Testis (tissue), 3 donors: ENCODE results near the gene GRM4. TPM values are rescaled to one million over a fixed set of nuclear protein-coding genes. Genes with fewer than 3 reads are reported as not detected.
A peak's percentile ranks its signal among the peaks of the same experiment; 100 is the strongest.
"Not testable (repeated sequence)": the region's sequence is repeated elsewhere in the genome, so short reads cannot be mapped to it uniquely, and the experiment has no call there.

Experiments
- DNase-seq: peaks from one replicate; pipeline ENCODE4 v3.0.0-alpha.2; 2019
- H3K27ac ChIP-seq, 2 donors: fragments of 200-600 bp; sonication (generic); one replicate each; pipeline ENCODE4 v1.5.1; 2019
- H3K27me3 ChIP-seq: fragments of 200-600 bp; sonication (generic); one replicate; pipeline ENCODE4 v1.5.1; 2019
- H3K36me3 ChIP-seq: fragments of 200-600 bp; sonication (generic); one replicate; pipeline ENCODE4 v1.5.1; 2017; ENCODE audit warnings: low read depth; ENCODE audit errors: missing control alignments
- H3K4me1 ChIP-seq: fragments of 200-600 bp; sonication (generic); one replicate; pipeline ENCODE4 v1.5.1; 2019
- H3K4me3 ChIP-seq, 2 donors: fragments of 200-600 bp; sonication (generic); one replicate each; pipeline ENCODE4 v1.5.1; 2017 to 2019
- H3K9me3 ChIP-seq: fragments of 200-600 bp; sonication (generic); one replicate; pipeline ENCODE4 v1.5.1; 2017
- POLR2A ChIP-seq: fragments of 450-650 bp; IDR thresholded peaks from one replicate; pipeline ENCODE4 v1.6.1; 2017; ENCODE audit warnings: antibody characterized with exemption, mild to moderate bottlenecking, moderate library complexity
- WGBS, 2 donors: methylation state at CpG; one replicate each; pipeline ENCODE4 v1.1.5; 2018; 5-methylcytosine and 5-hydroxymethylcytosine counted together
- intact Hi-C: fragments of 100-400 bp; cut with DNase I; formaldehyde crosslinking; loops from one replicate; pipeline ENCODE4 v1.15.1; 2023; ENCODE audit warnings: low total_unique reads
- polyA plus RNA-seq: library from polyadenylated mRNA; stranded (reverse); fragments of 350-450 nt; fragmentation: Illumina TruSeq; extraction: RNeasy Lipid Tissue Mini Kit (QIAGEN cat#74804); gene quantifications from one replicate; pipeline ENCODE4 v1.2.3, GENCODE V29; 2014; ENCODE audit warnings: low read depth, low replicate concordance; ENCODE audit not compliant: insufficient read depth
- total RNA-seq, 2 donors: library from RNA; depleted of rRNA; stranded (reverse); fragments of >200 nt; gene quantifications; one replicate each; pipeline ENCODE4 v1.2.3, GENCODE V29; 2016
- TF ChIP-seq, protein P1 (sequence below), 3 experiments: fragments of 450-650 bp in 2 of 3; fragments of 200-600 bp in 1 of 3; sonication (generic) in 1 of 3; IDR thresholded peaks; one replicate each; pipeline ENCODE4 v1.5.1; 2016 to 2019; ENCODE audit warnings: antibody characterized with exemption in 3 of 3, mild to moderate bottlenecking in 2 of 3, moderate library complexity in 1 of 3

The GRM4 gene
- total and polyA plus RNA-seq, 3 donors from 2014 or later: 1.6 to 3.5 (median 3.5) TPM

DNA sequence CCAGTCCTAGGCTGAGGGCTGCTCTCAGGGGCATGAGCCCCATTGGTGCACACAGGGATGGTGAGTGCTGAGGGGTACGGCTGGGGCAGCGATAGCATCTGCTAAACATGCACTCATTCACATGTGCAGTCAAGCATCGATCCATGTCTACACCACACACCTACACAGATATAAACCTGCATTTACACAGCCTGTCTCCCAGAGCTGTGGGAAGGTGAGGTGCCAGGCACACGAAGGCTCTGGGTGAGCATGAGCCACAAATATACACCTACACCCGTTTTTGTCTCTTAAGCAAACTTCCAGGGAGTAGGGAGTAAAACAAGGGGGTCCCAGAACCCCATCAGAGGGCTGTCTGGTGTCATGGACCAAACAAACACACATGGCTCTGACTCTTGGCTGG lies 99.3 kb downstream of the GRM4 start:
- Histone ChIP-seq H3K4me1 (no peaks in the 10 kb centered on the region), H3K9me3 (no peaks in the 10 kb centered on the region), H3K27me3 (no peaks in the 10 kb centered on the region), H3K27ac (no peak overlapping the region), H3K36me3 (no peaks in the 10 kb centered on the region), H3K4me3 (no peak overlapping the region)
- TF ChIP-seq, protein P1, sequence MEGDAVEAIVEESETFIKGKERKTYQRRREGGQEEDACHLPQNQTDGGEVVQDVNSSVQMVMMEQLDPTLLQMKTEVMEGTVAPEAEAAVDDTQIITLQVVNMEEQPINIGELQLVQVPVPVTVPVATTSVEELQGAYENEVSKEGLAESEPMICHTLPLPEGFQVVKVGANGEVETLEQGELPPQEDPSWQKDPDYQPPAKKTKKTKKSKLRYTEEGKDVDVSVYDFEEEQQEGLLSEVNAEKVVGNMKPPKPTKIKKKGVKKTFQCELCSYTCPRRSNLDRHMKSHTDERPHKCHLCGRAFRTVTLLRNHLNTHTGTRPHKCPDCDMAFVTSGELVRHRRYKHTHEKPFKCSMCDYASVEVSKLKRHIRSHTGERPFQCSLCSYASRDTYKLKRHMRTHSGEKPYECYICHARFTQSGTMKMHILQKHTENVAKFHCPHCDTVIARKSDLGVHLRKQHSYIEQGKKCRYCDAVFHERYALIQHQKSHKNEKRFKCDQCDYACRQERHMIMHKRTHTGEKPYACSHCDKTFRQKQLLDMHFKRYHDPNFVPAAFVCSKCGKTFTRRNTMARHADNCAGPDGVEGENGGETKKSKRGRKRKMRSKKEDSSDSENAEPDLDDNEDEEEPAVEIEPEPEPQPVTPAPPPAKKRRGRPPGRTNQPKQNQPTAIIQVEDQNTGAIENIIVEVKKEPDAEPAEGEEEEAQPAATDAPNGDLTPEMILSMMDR (IDR thresholded peaks at IDR 0.05): no peak
- TF ChIP-seq POLR2A: no peak
- intact Hi-C loops: no loop called here
- WGBS, 2 donors: 80 to 85% methylated on average over 5 of the region's 5 CpGs
- no peak for DNase-seq

- H3K36me3 ChIP-seq: no peaks in the 10 kb centered on the region
- H3K27ac ChIP-seq: no peak overlapping the region
- DNase-seq: no peak
- H3K9me3 ChIP-seq: no peaks in the 10 kb centered on the region
- intact Hi-C loops: no loop called here
- no peak overlapping the region for H3K4me3 ChIP-seq
- H3K27me3 ChIP-seq: no peaks in the 10 kb centered on the region
- no peaks in the 10 kb centered on the region for H3K4me1 ChIP-seq
- TF ChIP-seq, protein P1 (IDR thresholded peaks at IDR 0.05): no peak
- TF ChIP-seq POLR2A: no peak
- WGBS, 2 donors: 40 to 49% methylated on average over 8 of the region's 8 CpGs
Observed at GRCh38 chr6:34045771-34046170, 100.1 kb downstream of the GRM4 start.

- intact Hi-C loops: no loop called here
- Histone ChIP-seq H3K4me1 (no peaks in the 10 kb centered on the region), H3K4me3 (no peak overlapping the region), H3K27ac (no peak overlapping the region), H3K9me3 (no peaks in the 10 kb centered on the region), H3K36me3 (no peaks in the 10 kb centered on the region), H3K27me3 (no peaks in the 10 kb centered on the region)
- 77 to 82% methylated on average over 13 of the region's 13 CpGs for WGBS, 2 donors
- DNase-seq: no peak
- TF ChIP-seq, protein P1 (IDR thresholded peaks at IDR 0.05): no peak
- no peak for TF ChIP-seq POLR2A
Observed at GRCh38 chr6:34044945-34045595, 100.8 kb downstream of the GRM4 start.

GRCh38 chr6:34043359-34043758 lies 102.5 kb downstream of the GRM4 start:
- WGBS, 2 donors: 61 to 70% methylated on average over 4 to 8 of the region's 8 CpGs
- Histone ChIP-seq H3K36me3 (no peaks in the 10 kb centered on the region), H3K9me3 (no peaks in the 10 kb centered on the region), H3K4me1 (no peaks in the 10 kb centered on the region), H3K27me3 (no peaks in the 10 kb centered on the region), H3K4me3 (no peak overlapping the region), H3K27ac (no peak overlapping the region)
- intact Hi-C loops: no loop called here
- peak; percentile 62 for DNase-seq
- no peak for TF ChIP-seq POLR2A
- TF ChIP-seq, protein P1 (IDR thresholded peaks at IDR 0.05): no peak

- H3K9me3 ChIP-seq, intact Hi-C loops: not testable (repeated sequence)
- WGBS, 2 donors: 85 to 90% methylated on average over 5 of the region's 5 CpGs
Observed at GRCh38 chr6:34041998-34042397, 103.9 kb downstream of the GRM4 start.

More at GRCh38 chr6:34041998-34042397, 103.9 kb downstream of the GRM4 start:
- H3K4me1 ChIP-seq, H3K4me3 ChIP-seq, H3K36me3 ChIP-seq, H3K27me3 ChIP-seq, DNase-seq, H3K27ac ChIP-seq: not testable (repeated sequence)
